SK-N-SH (cell line): ENCODE results near the gene STEAP3.

Source experiments
- SIN3A ChIP-seq: IDR thresholded peaks from 2 replicates; pipeline ENCODE4 v1.6.1; 2012; ENCODE audit warnings: low read depth, mild to moderate bottlenecking, low read length, moderate library complexity, borderline replicate concordance
- TCF12 ChIP-seq: IDR thresholded peaks from 2 replicates; pipeline ENCODE4 v1.4.0; 2012
- TF ChIP-seq, protein P1 (sequence below): fragments of 200-600 bp; sonication (generic); IDR thresholded peaks from 2 replicates; pipeline ENCODE4 v1.6.1; 2017; ENCODE audit warnings: antibody characterized with exemption, mild to moderate bottlenecking, moderate library complexity

DNA sequence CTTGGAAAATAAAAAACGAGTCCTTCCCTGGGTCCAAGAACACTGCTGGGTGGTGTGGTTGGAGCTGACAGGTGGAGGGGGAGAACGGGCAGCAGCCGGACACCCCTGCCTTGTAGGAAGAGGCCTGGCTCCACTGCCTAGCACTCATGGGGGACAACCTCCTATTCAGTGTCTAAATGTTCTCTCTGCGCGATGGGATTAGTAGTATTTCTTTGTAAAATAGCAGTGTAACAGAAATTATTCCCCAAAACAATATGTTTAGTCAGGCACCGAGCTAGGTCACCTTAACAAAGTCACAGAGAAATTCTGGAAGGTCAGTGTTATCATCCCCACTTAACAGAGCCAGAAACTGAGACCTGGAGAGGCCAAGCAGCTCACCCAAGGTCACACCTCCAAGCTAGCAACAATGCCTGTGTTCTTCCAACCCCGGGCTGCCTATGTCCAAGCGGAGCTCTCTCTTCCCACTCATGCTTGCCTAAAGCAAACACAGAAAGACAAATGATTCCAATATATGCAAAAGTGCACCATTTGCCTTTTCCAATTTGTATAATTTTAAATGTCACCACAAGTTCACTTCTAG is 68.0 kb downstream of the STEAP3 start:
- TF ChIP-seq SIN3A (no peak), TCF12 (no peak)
- TF ChIP-seq, protein P1, sequence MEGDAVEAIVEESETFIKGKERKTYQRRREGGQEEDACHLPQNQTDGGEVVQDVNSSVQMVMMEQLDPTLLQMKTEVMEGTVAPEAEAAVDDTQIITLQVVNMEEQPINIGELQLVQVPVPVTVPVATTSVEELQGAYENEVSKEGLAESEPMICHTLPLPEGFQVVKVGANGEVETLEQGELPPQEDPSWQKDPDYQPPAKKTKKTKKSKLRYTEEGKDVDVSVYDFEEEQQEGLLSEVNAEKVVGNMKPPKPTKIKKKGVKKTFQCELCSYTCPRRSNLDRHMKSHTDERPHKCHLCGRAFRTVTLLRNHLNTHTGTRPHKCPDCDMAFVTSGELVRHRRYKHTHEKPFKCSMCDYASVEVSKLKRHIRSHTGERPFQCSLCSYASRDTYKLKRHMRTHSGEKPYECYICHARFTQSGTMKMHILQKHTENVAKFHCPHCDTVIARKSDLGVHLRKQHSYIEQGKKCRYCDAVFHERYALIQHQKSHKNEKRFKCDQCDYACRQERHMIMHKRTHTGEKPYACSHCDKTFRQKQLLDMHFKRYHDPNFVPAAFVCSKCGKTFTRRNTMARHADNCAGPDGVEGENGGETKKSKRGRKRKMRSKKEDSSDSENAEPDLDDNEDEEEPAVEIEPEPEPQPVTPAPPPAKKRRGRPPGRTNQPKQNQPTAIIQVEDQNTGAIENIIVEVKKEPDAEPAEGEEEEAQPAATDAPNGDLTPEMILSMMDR, result no peak
